Ramos (cell line): ENCODE data around the gene SUSD4.
"Not testable (repeated sequence)": the region's sequence is repeated elsewhere in the genome, so short reads cannot be mapped to it uniquely, and the experiment has no call there.

Source experiments
- in situ Hi-C: fragments of 300-500 bp; cut with MboI; formaldehyde crosslinking; loops from one replicate; pipeline ENCODE4 v1.14.3; 2022; ENCODE audit warnings: low sequenced_read_pairs; ENCODE audit not compliant: unreplicated experiment

The SUSD4 gene

GRCh38 chr1:223363856-223364684 is at the start of gene SUSD4:
Gene SUSD4, minus strand, starts transcription at chr1:223364176. Its CDS starts 751 bp downstream, at chr1:223363425.
- in situ Hi-C loops: no loop called here

- in situ Hi-C loops: no loop called here
These were observed 49.2 kb upstream of the SUSD4 start for GRCh38 chr1:223413216-223413615.

GRCh38 chr1:223411710-223412109 is 47.7 kb upstream of the SUSD4 start:
- in situ Hi-C loops: no loop called here

- in situ Hi-C loops: no loop called here
These were observed 47.3 kb upstream of the SUSD4 start for GRCh38 chr1:223411309-223411708.

DNA sequence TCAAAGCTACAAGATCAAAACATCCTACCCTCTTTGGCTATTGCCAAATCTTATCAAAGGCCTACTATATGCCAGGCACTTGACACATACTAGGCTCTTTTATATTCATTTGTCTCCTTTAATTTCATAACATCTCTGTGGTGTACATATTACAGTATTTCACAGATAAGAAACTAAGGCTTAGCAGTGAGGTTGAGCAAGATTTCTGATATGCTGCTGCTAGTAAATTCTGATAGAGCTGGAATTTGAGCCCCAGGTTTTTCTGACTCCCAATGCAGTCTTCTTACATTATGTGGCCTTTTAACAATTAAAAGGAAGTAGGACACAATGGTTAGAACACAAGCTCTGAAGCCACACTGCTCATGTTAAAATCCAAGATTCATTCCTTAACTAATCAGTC is 46.1 kb upstream of the SUSD4 start:
- in situ Hi-C loops: no loop called here

- in situ Hi-C loops: no loop called here
These were observed 41.5 kb upstream of the SUSD4 start for GRCh38 chr1:223405507-223405906.

GRCh38 chr1:223403184-223403815 is 39.3 kb upstream of the SUSD4 start:
- in situ Hi-C loops: no loop called here

DNA sequence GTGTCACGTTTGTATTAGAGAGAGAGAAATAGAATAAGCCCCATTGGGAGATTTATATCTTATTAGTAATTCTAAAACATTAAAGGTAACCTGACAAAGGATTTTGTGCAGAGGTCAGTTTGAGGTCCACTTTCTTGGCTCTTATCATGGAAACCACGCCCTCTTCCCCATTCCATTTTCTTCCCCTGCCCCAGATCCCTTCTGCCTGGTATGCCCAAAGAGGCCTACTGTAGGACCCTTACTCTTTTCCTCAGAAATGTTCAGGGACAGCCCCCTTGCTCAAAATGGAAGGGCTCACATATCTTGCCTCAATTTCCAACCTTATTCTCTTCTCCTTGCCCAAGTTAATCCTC is 38.8 kb upstream of the SUSD4 start:
- in situ Hi-C loops: no loop called here

DNA sequence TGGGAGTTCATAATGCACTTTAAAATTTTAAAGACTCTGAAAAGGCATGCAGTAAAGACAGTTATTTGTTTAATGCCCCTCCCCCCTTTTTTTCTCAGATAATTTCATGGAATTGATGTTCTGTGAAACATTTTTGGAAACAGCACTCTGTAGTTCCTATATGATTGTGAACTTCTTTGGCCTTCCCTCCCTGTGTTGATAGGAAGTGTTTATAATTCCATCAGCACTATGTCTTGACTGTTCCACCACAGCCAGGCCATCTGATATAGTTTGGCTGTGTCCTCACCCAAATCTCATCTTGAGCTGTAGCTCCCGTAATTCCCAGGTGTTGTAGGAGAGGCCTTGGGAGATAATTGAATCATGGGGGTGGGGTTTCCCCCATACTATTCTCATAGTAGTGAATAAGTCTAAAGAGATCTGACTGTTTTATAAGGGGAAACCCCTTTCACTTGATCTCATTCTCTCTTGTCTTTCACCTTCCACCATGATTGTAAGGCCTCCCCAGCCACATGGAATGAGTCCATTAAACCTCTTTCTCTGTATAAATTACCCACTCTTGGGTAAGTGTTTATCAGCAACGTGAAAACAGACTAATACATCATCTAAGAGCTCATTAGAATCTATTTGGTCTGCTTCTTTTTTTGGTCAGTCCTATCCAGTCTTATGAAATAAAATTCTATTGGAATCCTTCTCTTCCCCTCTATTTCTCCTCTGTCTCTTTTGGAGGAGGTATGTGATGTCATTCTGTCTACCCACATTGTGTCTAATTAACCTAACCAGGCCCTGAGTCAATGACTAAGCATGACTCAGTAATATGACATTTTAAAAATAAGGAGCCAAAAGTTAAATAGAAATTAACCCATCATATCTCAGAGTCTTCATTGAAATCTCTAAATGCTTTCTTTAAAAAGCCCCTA is 38.2 kb upstream of the SUSD4 start:
- in situ Hi-C loops: no loop called here

- in situ Hi-C loops: not testable (repeated sequence)
These were observed 35.4 kb upstream of the SUSD4 start for GRCh38 chr1:223399393-223399792.

GRCh38 chr1:223394706-223395105 is 30.7 kb upstream of the SUSD4 start:
- in situ Hi-C loops: no loop called here

- in situ Hi-C loops: no loop called here
These were observed 30.3 kb upstream of the SUSD4 start for GRCh38 chr1:223394242-223394641.

GRCh38 chr1:223393275-223394214 is 29.6 kb upstream of the SUSD4 start, which contains the start of gene CCDC185:
Gene CCDC185, plus strand, starts transcription at chr1:223393415. Its CDS starts 61 bp downstream, at chr1:223393476.
- in situ Hi-C loops: no loop called here

DNA sequence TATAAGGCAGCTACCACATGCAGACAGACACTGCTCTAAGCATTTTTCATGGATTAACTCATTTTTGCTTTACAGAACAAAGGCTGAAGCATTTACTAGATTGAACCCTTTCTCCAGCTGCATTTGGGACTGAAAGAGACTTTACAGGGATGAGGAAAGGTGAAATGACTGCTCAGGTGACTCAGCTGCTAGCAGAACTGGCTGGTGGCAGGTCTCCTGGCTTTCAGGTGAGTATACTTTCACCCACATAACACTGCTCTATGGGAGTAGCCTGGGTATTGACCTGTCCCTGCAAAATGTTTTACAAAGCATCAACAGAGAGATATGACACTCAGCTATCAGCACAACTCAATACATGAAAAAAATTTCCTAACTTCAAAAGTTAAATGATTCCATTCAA is 26.6 kb upstream of the SUSD4 start:
- in situ Hi-C loops: no loop called here

DNA sequence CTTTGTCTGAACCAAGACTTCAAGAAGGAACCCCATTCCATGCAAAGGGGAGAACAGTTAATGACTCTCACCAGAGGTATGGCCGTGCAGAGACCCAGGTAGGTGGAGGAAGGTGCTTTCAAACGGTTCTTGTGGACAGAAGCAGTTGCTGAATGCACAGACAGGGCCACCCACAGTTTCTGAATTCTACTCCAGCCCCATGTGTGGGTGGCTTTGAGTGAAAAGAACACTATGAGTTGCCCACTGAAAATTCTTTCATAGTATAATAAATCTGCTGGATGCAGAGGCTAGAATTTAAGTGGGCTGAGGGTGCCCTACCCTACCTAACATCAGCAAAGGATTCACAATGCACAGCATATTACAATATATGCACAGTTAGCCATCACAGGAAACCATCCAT is 22.0 kb upstream of the SUSD4 start:
- in situ Hi-C loops: no loop called here

GRCh38 chr1:223378754-223379153 is 14.8 kb upstream of the SUSD4 start:
- in situ Hi-C loops: no loop called here

GRCh38 chr1:223374064-223374610 is 10.2 kb upstream of the SUSD4 start:
- in situ Hi-C loops: no loop called here

DNA sequence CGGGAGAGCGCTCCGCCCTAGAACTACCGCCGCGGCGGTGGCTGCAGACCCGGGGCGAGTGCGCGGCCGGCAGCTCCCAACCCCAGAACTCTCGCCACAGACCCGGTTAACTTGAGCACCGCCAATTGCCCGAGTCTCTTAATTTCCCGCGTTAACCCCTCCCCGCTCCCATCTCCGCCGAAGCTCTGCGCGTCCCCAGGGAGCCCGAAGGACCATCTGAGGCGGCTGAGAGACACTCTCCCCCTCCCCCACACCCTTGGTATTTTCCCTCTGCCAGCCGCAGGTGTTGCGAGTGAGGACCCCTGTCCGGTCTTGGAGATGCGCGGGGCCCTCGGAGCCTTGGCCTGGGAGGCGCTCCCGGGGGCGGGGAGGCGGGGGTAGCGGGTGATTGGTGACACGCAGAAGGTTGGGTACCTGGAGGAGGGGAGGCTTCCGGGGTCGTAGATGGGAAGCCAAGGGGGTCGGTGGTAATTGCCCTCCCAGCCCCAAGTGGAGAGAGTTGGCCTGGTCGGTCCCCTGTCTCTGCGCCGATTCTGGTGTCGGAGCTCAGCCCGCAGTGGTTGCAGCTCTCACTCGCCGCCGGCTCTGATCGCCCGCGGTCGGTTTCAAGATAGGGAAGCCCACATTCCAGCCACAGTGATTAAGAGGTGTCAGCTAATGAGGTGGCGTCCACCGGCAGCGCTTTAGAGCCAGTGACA is 858 bp upstream of the SUSD4 start:
- in situ Hi-C loops: no loop called here
